ENCODE results near the gene SIK2. TPM values are rescaled to one million over a fixed set of nuclear protein-coding genes. Genes with fewer than 3 reads are reported as not detected.

The SIK2 gene
- total and polyA plus RNA-seq, 2 donors (not counting 1 experiment from before 2014, with no cell fraction given) = 4.9 to 21.8 TPM

- CTCF ChIA-PET = interaction anchor here (0.7 to 6.3 kb wide), 31 partner anchors 8 to 983 kb away, joined by 3 to 151 read pairs (median 5); partner anchors contain the start of genes ALG9 and PPP2R1B
Observed at GRCh38 chr11:111778047-111778558, 175.9 kb downstream of the SIK2 start.

DNA sequence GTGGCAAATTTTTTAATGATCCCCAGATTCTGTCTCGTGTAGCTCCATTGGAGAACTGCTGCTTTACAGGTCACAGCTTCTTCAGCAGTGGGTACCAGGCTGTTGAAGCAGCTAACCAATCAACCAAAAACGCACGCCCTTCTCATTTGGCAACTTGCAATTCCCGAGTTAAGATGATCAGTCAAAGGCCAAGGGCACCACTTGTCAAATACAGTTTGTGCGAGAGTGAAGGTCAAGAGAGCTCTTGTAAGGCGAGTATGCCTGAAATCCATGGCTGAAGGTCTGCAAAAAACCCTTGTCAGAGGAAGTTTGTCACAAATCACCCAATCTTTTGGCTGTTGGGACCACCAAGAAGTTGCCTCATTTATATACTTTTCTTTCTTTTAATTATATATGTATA is 176.9 kb downstream of the SIK2 start:
- Histone ChIP-seq H3K27ac (ENCODE audit: low read length in 2 of 2) (no peak overlapping the region), H3K4me1 (ENCODE audit: control insufficient read depth in 2 of 2, insufficient read depth in 2 of 2, low read length in 2 of 2) (peaks cover 17 to 21% of the 10 kb centered on the region in 2 donors), H3K4me2 (replicated peaks; ENCODE audit: low read depth, low read length, poor library complexity, severe bottlenecking) (no peak overlapping the region), H3K36me3 (replicated peaks in 1 of 2; ENCODE audit: control extremely low read depth in 1 of 2, control insufficient read depth in 1 of 2, extremely low read depth in 1 of 2, insufficient read depth in 2 of 2, low read length in 1 of 2) (no peaks in the 10 kb centered on the region), H3K27me3 (replicated peaks in 1 of 4; ENCODE audit: control extremely low read depth in 1 of 4, control insufficient read depth in 3 of 4, insufficient read depth in 4 of 4, low read length in 3 of 4) (no peaks in the 10 kb centered on the region), H4K20me1 (ENCODE audit: control insufficient read depth, insufficient read depth, low read length, poor library complexity, severe bottlenecking) (no peaks in the 10 kb centered on the region), H3K9me3 (ENCODE audit: control extremely low read depth in 1 of 3, control insufficient read depth in 2 of 3, insufficient read depth in 1 of 3, low read length in 2 of 3) (no peaks in the 10 kb centered on the region), H3K79me2 (ENCODE audit: control insufficient read depth, insufficient read depth, low read length) (no peaks in the 10 kb centered on the region), H2AFZ (ENCODE audit: insufficient read depth, low read depth, low read length, poor library complexity, severe bottlenecking) (no peak overlapping the region), H3K4me3 (ENCODE audit: control extremely low read depth in 1 of 5, extremely low read depth in 1 of 5, insufficient read depth in 1 of 5, low read depth in 2 of 5, low read length in 4 of 5) (no peak overlapping the region), H3K9ac (ENCODE audit: low read length) (no peak overlapping the region)
- ATAC-seq (ENCODE audit: low read depth) (no peak), DNase-seq (no peak)
- H3K9me3 Mint-ChIP-seq (ENCODE audit: insufficient read depth) = no peaks in the 10 kb centered on the region
- POLR2A ChIA-PET = no interaction called here
- no peak overlapping the region for H3K27ac Mint-ChIP-seq
- no peak overlapping the region for H3K4me3 Mint-ChIP-seq
- H3K4me1 Mint-ChIP-seq = peaks cover 23% of the 10 kb centered on the region
- H3K27me3 Mint-ChIP-seq = no peaks in the 10 kb centered on the region
- WGBS (ENCODE audit: insufficient coverage) = 100% methylated on average over 6 of the region's 6 CpGs
- intact Hi-C loops (cut with micrococcal nuclease) = no loop called here
- CTCF ChIA-PET = interaction anchor here (0.6 to 6.3 kb wide), 11 partner anchors 9 to 215 kb away, joined by 3 to 151 read pairs (median 4); partner anchors contain the start of genes PPP2R1B and SIK2
- TF ChIP-seq, protein P1, sequence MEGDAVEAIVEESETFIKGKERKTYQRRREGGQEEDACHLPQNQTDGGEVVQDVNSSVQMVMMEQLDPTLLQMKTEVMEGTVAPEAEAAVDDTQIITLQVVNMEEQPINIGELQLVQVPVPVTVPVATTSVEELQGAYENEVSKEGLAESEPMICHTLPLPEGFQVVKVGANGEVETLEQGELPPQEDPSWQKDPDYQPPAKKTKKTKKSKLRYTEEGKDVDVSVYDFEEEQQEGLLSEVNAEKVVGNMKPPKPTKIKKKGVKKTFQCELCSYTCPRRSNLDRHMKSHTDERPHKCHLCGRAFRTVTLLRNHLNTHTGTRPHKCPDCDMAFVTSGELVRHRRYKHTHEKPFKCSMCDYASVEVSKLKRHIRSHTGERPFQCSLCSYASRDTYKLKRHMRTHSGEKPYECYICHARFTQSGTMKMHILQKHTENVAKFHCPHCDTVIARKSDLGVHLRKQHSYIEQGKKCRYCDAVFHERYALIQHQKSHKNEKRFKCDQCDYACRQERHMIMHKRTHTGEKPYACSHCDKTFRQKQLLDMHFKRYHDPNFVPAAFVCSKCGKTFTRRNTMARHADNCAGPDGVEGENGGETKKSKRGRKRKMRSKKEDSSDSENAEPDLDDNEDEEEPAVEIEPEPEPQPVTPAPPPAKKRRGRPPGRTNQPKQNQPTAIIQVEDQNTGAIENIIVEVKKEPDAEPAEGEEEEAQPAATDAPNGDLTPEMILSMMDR (IDR thresholded peaks at IDR 0.05) = no peak
- TF ChIP-seq EZH2 (IDR thresholded peaks at IDR 0.05; ENCODE audit: borderline replicate concordance, insufficient read depth, low read depth, low read length, poor library complexity, severe bottlenecking) = no peak

More at GRCh38 chr11:111778047-111778558, 175.9 kb downstream of the SIK2 start:
- Mint-ChIP-seq H3K9me3 (ENCODE audit: insufficient read depth) (no peaks in the 10 kb centered on the region), H3K4me1 (peaks cover 23% of the 10 kb centered on the region), H3K27ac (no peak overlapping the region), H3K27me3 (no peaks in the 10 kb centered on the region), H3K4me3 (no peak overlapping the region)
- H4K20me1 ChIP-seq (ENCODE audit: control insufficient read depth, insufficient read depth, low read length, poor library complexity, severe bottlenecking) = no peaks in the 10 kb centered on the region
- no CpG with 5 or more reads among the region's 3 CpGs for WGBS (ENCODE audit: insufficient coverage)
- no peak overlapping the region for H3K27ac ChIP-seq (ENCODE audit: low read length in 2 of 2)
- DNase-seq (no peak), ATAC-seq (ENCODE audit: low read depth) (no peak)
- no peaks in the 10 kb centered on the region for H3K79me2 ChIP-seq (ENCODE audit: control insufficient read depth, insufficient read depth, low read length)
- TF ChIP-seq, protein P1 (IDR thresholded peaks at IDR 0.05) = no peak
- no peak for TF ChIP-seq EZH2 (IDR thresholded peaks at IDR 0.05; ENCODE audit: borderline replicate concordance, insufficient read depth, low read depth, low read length, poor library complexity, severe bottlenecking)
- no peaks in the 10 kb centered on the region for H3K27me3 ChIP-seq (replicated peaks in 1 of 4; ENCODE audit: control extremely low read depth in 1 of 4, control insufficient read depth in 3 of 4, insufficient read depth in 4 of 4, low read length in 3 of 4)
- peaks cover 17 to 21% of the 10 kb centered on the region in 2 donors for H3K4me1 ChIP-seq (ENCODE audit: control insufficient read depth in 2 of 2, insufficient read depth in 2 of 2, low read length in 2 of 2)
- H3K9ac ChIP-seq (ENCODE audit: low read length) = no peak overlapping the region
- intact Hi-C loops (cut with micrococcal nuclease) = no loop called here
- H3K9me3 ChIP-seq (ENCODE audit: control extremely low read depth in 1 of 3, control insufficient read depth in 2 of 3, insufficient read depth in 1 of 3, low read length in 2 of 3) = no peaks in the 10 kb centered on the region
- H3K36me3 ChIP-seq (replicated peaks in 1 of 2; ENCODE audit: control extremely low read depth in 1 of 2, control insufficient read depth in 1 of 2, extremely low read depth in 1 of 2, insufficient read depth in 2 of 2, low read length in 1 of 2) = no peaks in the 10 kb centered on the region
- H2AFZ ChIP-seq (ENCODE audit: insufficient read depth, low read depth, low read length, poor library complexity, severe bottlenecking) = no peak overlapping the region
- no peak overlapping the region for H3K4me2 ChIP-seq (replicated peaks; ENCODE audit: low read depth, low read length, poor library complexity, severe bottlenecking)
- H3K4me3 ChIP-seq (ENCODE audit: control extremely low read depth in 1 of 5, extremely low read depth in 1 of 5, insufficient read depth in 1 of 5, low read depth in 2 of 5, low read length in 4 of 5) = no peak overlapping the region
- POLR2A ChIA-PET = no interaction called here
